PC-3 (cell line): Measurements from ENCODE around the gene RHOB. TPM values are rescaled to one million over a fixed set of nuclear protein-coding genes. Genes with fewer than 3 reads are reported as not detected.

ENCODE experiments used
- ATAC-seq: fragments of 200-7000 bp; cut with Tn5 transposase; 2 replicates; pipeline ENCODE4 v1.9.1; 2020; ENCODE audit warnings: mild to moderate bottlenecking, moderate library complexity
- BruUV-seq: library from RNA; stranded (reverse); fragments of 400-500 nt; replicated peaks from 2 replicates; lab custom pipeline; 2021; lab: Mats Ljungman, UMichigan
- CTCF ChIA-PET: fragments of 300-600 bp; sonication (Branson Sonifier 250); formaldehyde crosslinking; loops from one replicate; lab custom pipeline; 2022; ENCODE audit warnings: antibody characterized with exemption; lab: Charles Lee
- POLR2A ChIA-PET: fragments of 300-600 bp; sonication (Branson Sonifier 250); formaldehyde crosslinking; loops from one replicate; lab custom pipeline; 2022; ENCODE audit warnings: antibody characterized with exemption; ENCODE audit not compliant: unreplicated experiment; lab: Charles Lee
- DNase-seq: peaks from one replicate; pipeline ENCODE4 v3.0.0-alpha.2; 2015
- H2AFZ ChIP-seq: fragments of 300-600 bp; sonication (generic); 2 replicates; pipeline ENCODE4 v1.6.0; 2016; ENCODE audit warnings: antibody characterized with exemption, low read length
- H3F3A ChIP-seq: fragments of 300-600 bp; sonication (generic); one replicate; pipeline ENCODE4 v1.6.0; 2017; ENCODE audit warnings: antibody characterized with exemption, low read length, control low read depth, mild to moderate bottlenecking; ENCODE audit not compliant: unreplicated experiment
- H3K27ac ChIP-seq: fragments of 300-600 bp; sonication (generic); 2 replicates; pipeline ENCODE4 v1.5.1; 2016; ENCODE audit warnings: mild to moderate bottlenecking, low read length
- H3K27me3 ChIP-seq: fragments of 300-600 bp; sonication (generic); 2 replicates; pipeline ENCODE4 v1.6.1; 2016; ENCODE audit warnings: low read length, mixed read lengths
- H3K36me3 ChIP-seq: fragments of 300-600 bp; sonication (generic); 2 replicates; pipeline ENCODE4 v1.6.1; 2016; ENCODE audit warnings: low read depth, mixed run types, low read length, mixed read lengths
- H3K4me1 ChIP-seq: fragments of 300-600 bp; sonication (generic); 2 replicates; pipeline ENCODE4 v1.5.1; 2016; ENCODE audit warnings: low read length; ENCODE audit not compliant: insufficient read depth
- H3K4me2 ChIP-seq: fragments of 300-600 bp; sonication (generic); 2 replicates; pipeline ENCODE4 v1.6.0; 2016; ENCODE audit warnings: low read length
- H3K4me3 ChIP-seq: fragments of 300-600 bp; sonication (generic); 2 replicates; pipeline ENCODE4 v1.5.1; 2016; ENCODE audit warnings: mild to moderate bottlenecking, low read length, mixed read lengths
- H3K79me2 ChIP-seq: fragments of 300-600 bp; sonication (generic); 2 replicates; pipeline ENCODE4 v1.6.1; 2017; ENCODE audit warnings: low read length, mixed read lengths
- H3K9ac ChIP-seq: fragments of 300-600 bp; sonication (generic); 2 replicates; pipeline ENCODE4 v1.6.0; 2016; ENCODE audit warnings: mild to moderate bottlenecking, low read length
- H3K9me2 ChIP-seq: fragments of 300-600 bp; sonication (generic); replicated peaks from 2 replicates; pipeline ENCODE4 v1.6.1; 2016; ENCODE audit warnings: mixed run types, low read length, mixed read lengths
- H3K9me3 ChIP-seq: fragments of 300-600 bp; sonication (generic); 2 replicates; pipeline ENCODE4 v1.6.1; 2016; ENCODE audit warnings: low read length, mixed read lengths
- H4K20me1 ChIP-seq: fragments of 300-600 bp; sonication (generic); 2 replicates; pipeline ENCODE4 v1.6.1; 2016; ENCODE audit warnings: low read length, mixed read lengths
- CTCF ChIP-seq: fragments of 300-600 bp; sonication (generic); conservative IDR thresholded peaks from 2 replicates; pipeline ENCODE4 v1.5.1; 2017; ENCODE audit warnings: antibody characterized with exemption, low read depth, mild to moderate bottlenecking, low read length
- EZH2 ChIP-seq: fragments of 300-600 bp; sonication (generic); IDR thresholded peaks from one replicate; pipeline ENCODE4 v1.6.1; 2017; ENCODE audit warnings: antibody characterized with exemption, mild to moderate bottlenecking, low read length; ENCODE audit not compliant: unreplicated experiment
- EZH2phosphoT487 ChIP-seq: fragments of 300-600 bp; sonication (generic); IDR thresholded peaks from 2 replicates; pipeline ENCODE4 v1.6.1; 2018; ENCODE audit warnings: mild to moderate bottlenecking, antibody characterized with exemption, low read length, borderline replicate concordance
- intact Hi-C: fragments of 100-400 bp; cut with micrococcal nuclease; formaldehyde crosslinking; loops from 2 replicates; pipeline ENCODE4 v1.9.0; 2023
- total RNA-seq: library from RNA; depleted of rRNA; stranded (reverse); fragments of >200 nt; gene quantifications from 2 replicates; pipeline ENCODE4 v1.2.3, GENCODE V29; 2014

Gene RHOB
- total RNA-seq, 1 experiment from 2014 or later: 88.5 TPM

- H2AFZ ChIP-seq: no peak overlapping the region
- H3K9me3 ChIP-seq: no peaks in the 10 kb centered on the region
- no peak for ATAC-seq
- no peak overlapping the region for H3K4me2 ChIP-seq
- H3K36me3 ChIP-seq: no peaks in the 10 kb centered on the region
- peaks cover 30% of the 10 kb centered on the region for H3K4me1 ChIP-seq
- no peak overlapping the region for H3K9ac ChIP-seq
- intact Hi-C loops: no loop called here
- no TSS peak for BruUV-seq
- no peaks in the 10 kb centered on the region for H4K20me1 ChIP-seq
- no peak for DNase-seq
- no peaks in the 10 kb centered on the region for H3K27me3 ChIP-seq
- H3K9me2 ChIP-seq: no peaks in the 10 kb centered on the region
- no peak overlapping the region for H3K27ac ChIP-seq
- POLR2A ChIA-PET: interaction anchor here (0.6 kb wide), 1 partner anchor 1086 kb away, joined by 5 read pairs; no protein-coding TSS in a partner anchor
- TF ChIP-seq EZH2 (no peak), EZH2phosphoT487 (no peak), CTCF (no peak)
- no peak overlapping the region for H3K4me3 ChIP-seq
- CTCF ChIA-PET: no interaction called here
- no peaks in the 10 kb centered on the region for H3K79me2 ChIP-seq
- H3F3A ChIP-seq: no peaks in the 10 kb centered on the region
These were observed 23.0 kb upstream of the RHOB start for GRCh38 chr2:20423847-20424246.

- H3K27me3 ChIP-seq: no peaks in the 10 kb centered on the region
- ChIA-PET CTCF (no interaction called here), POLR2A (no interaction called here)
- H3F3A ChIP-seq: no peaks in the 10 kb centered on the region
- H3K4me2 ChIP-seq: peak overlapping the region; percentile 41
- intact Hi-C loops: no loop called here
- H3K36me3 ChIP-seq: no peaks in the 10 kb centered on the region
- H4K20me1 ChIP-seq: no peaks in the 10 kb centered on the region
- no peak overlapping the region for H3K4me3 ChIP-seq
- no peak overlapping the region for H3K9ac ChIP-seq
- no peaks in the 10 kb centered on the region for H3K9me2 ChIP-seq
- H3K4me1 ChIP-seq: peaks cover 30% of the 10 kb centered on the region
- ATAC-seq (peak; percentile 50), DNase-seq (peak; percentile 46)
- TF ChIP-seq EZH2 (no peak), CTCF (no peak), EZH2phosphoT487 (no peak)
- BruUV-seq: no TSS peak
- H3K79me2 ChIP-seq: no peaks in the 10 kb centered on the region
- H3K9me3 ChIP-seq: no peaks in the 10 kb centered on the region
- peak overlapping the region; percentile 19; the same call in 1 of the 2 replicates for H3K27ac ChIP-seq
- H2AFZ ChIP-seq: 0 out of 2 replicates have a peak overlapping the region, but pooled peaks have one; percentile 16
These were observed 22.3 kb upstream of the RHOB start for GRCh38 chr2:20424300-20425290.
